HepG2 (cell line): Measurements from ENCODE around the gene MYOM1. TPM values are rescaled to one million over a fixed set of nuclear protein-coding genes. Genes with fewer than 3 reads are reported as not detected.

ENCODE experiments used
- ARID4A ChIP-seq: sonication (generic); formaldehyde crosslinking; IDR thresholded peaks from 2 replicates; pipeline ENCODE4 v1.5.0; 2020; ENCODE audit warnings: mild to moderate bottlenecking, missing genetic modification reagents, borderline replicate concordance
- CBX2 ChIP-seq, 2 experiments: fragments of 200-600 bp in 1 of 2; sonication (generic); formaldehyde crosslinking in 1 of 2; IDR thresholded peaks; 2 replicates each; pipeline versions ENCODE4 v1.7.0 to v1.8.1; 2018 to 2022; ENCODE audit warnings: low read depth in 2 of 2, low read length in 1 of 2, mild to moderate bottlenecking in 1 of 2, missing genetic modification reagents in 1 of 2
- HMG20A ChIP-seq: IDR thresholded peaks from 2 replicates; pipeline ENCODE4 v1.6.1; 2016; ENCODE audit warnings: borderline replicate concordance
- LBX2 ChIP-seq: sonication (generic); formaldehyde crosslinking; IDR thresholded peaks from 2 replicates; pipeline ENCODE4 v1.5.0; 2020; ENCODE audit warnings: missing genetic modification reagents, mild to moderate bottlenecking, borderline replicate concordance
- MEF2D ChIP-seq: sonication (generic); formaldehyde crosslinking; IDR thresholded peaks from 2 replicates; pipeline ENCODE4 v1.5.1; 2020; ENCODE audit warnings: mild to moderate bottlenecking, missing genetic modification reagents
- MTA1 ChIP-seq: sonication (generic); formaldehyde crosslinking; IDR thresholded peaks from 2 replicates; pipeline ENCODE4 v1.4.0; 2020; ENCODE audit warnings: missing genetic modification reagents, mild to moderate bottlenecking, borderline replicate concordance
- NCOR1 ChIP-seq: fragments of 200-600 bp; sonication (generic); IDR thresholded peaks from 2 replicates; pipeline ENCODE4 v1.7.0; 2017; ENCODE audit warnings: antibody characterized with exemption, low read length, borderline replicate concordance
- NR2C2 ChIP-seq: sonication (generic); formaldehyde crosslinking; IDR thresholded peaks from 2 replicates; pipeline ENCODE4 v1.4.0; 2020; ENCODE audit warnings: missing genetic modification reagents, mild to moderate bottlenecking, moderate library complexity, borderline replicate concordance
- NR2F2 ChIP-seq: IDR thresholded peaks from 2 replicates; pipeline ENCODE4 v1.6.1; 2012; ENCODE audit warnings: low read depth, inconsistent platforms, borderline replicate concordance
- PBX2 ChIP-seq: IDR thresholded peaks from 2 replicates; pipeline ENCODE4 v1.6.1; 2016; ENCODE audit warnings: control low read depth
- PTBP1 ChIP-seq: fragments of 200-400 bp; formaldehyde crosslinking; IDR thresholded peaks from 2 replicates; pipeline ENCODE4 v1.6.1; 2018; ENCODE audit warnings: low read length, low read depth; ENCODE audit not compliant: poor library complexity, severe bottlenecking
- RFXANK ChIP-seq: IDR thresholded peaks from 2 replicates; pipeline ENCODE4 v1.6.1; 2016
- TEAD2 ChIP-seq: sonication (generic); formaldehyde crosslinking; IDR thresholded peaks from 2 replicates; pipeline ENCODE4 v1.9.0; 2021; ENCODE audit warnings: missing genetic modification reagents
- U2AF2 ChIP-seq: fragments of 200-400 bp; formaldehyde crosslinking; IDR thresholded peaks from 2 replicates; pipeline ENCODE4 v1.6.1; 2017; ENCODE audit warnings: low read depth, mild to moderate bottlenecking, low read length
- ZNF207 ChIP-seq: fragments of 450-650 bp; IDR thresholded peaks from 2 replicates; pipeline ENCODE4 v1.6.1; 2016; ENCODE audit warnings: antibody characterized with exemption, borderline replicate concordance
- ZNF263 ChIP-seq: sonication (generic); formaldehyde crosslinking; IDR thresholded peaks from 2 replicates; pipeline ENCODE4 v1.4.0; 2020; ENCODE audit warnings: missing genetic modification reagents
- ZNF282 ChIP-seq: fragments of 450-650 bp; IDR thresholded peaks from 2 replicates; pipeline ENCODE4 v1.6.1; 2018; ENCODE audit not compliant: partially characterized antibody
- ZNF292 ChIP-seq: sonication (generic); formaldehyde crosslinking; IDR thresholded peaks from 2 replicates; pipeline ENCODE4 v1.8.1; 2022; ENCODE audit warnings: mild to moderate bottlenecking, low read depth, missing genetic modification reagents, borderline replicate concordance
- ZNF34 ChIP-seq: sonication (generic); formaldehyde crosslinking; IDR thresholded peaks from 2 replicates; pipeline ENCODE4 v1.4.0; 2020; ENCODE audit warnings: mild to moderate bottlenecking, missing genetic modification reagents, borderline replicate concordance
- ZNF510 ChIP-seq: sonication (generic); formaldehyde crosslinking; IDR thresholded peaks from 2 replicates; pipeline ENCODE4 v1.4.0; 2020; ENCODE audit warnings: low read depth, mild to moderate bottlenecking, missing genetic modification reagents
- ZNF746 ChIP-seq: sonication (generic); formaldehyde crosslinking; IDR thresholded peaks from 2 replicates; pipeline ENCODE4 v1.8.0; 2022; ENCODE audit warnings: mild to moderate bottlenecking, missing genetic modification reagents
- ZNF788 ChIP-seq: sonication (generic); formaldehyde crosslinking; IDR thresholded peaks from 2 replicates; pipeline ENCODE4 v1.5.0; 2020; ENCODE audit warnings: mild to moderate bottlenecking, missing genetic modification reagents, borderline replicate concordance
- ZSCAN30 ChIP-seq: sonication (generic); formaldehyde crosslinking; IDR thresholded peaks from 2 replicates; pipeline ENCODE4 v1.5.0; 2020; ENCODE audit warnings: mild to moderate bottlenecking, missing genetic modification reagents
- polyA plus RNA-seq, 8 experiments: library from polyadenylated mRNA; depleted of rRNA in 3 of 8; stranded (reverse) in 7 of 8; unstranded in 1 of 8; fragments of >200 nt; fragmentation: Illumina TruSeq in 4 of 8; extraction: Trizol in 4 of 8; gene quantifications; 2 replicates each; pipeline versions ENCODE4 v1.2.1 to v1.2.3, GENCODE V29; 2011 to 2016; ENCODE audit warnings: low read depth in 4 of 8, missing spikeins in 1 of 8, mixed read lengths in 1 of 8; ENCODE audit not compliant: insufficient read depth in 1 of 8
- total RNA-seq, 5 experiments: library from RNA; depleted of rRNA; stranded (reverse); fragments of >200 nt; fragmentation: Illumina TruSeq; extraction: Trizol; gene quantifications; 2 replicates each; pipeline ENCODE4 v1.2.3, GENCODE V29; 2016; ENCODE audit warnings: low read depth in 1 of 5
- TF ChIP-seq, protein P1 (sequence below): sonication (generic); formaldehyde crosslinking; IDR thresholded peaks from 2 replicates; pipeline ENCODE4 v1.4.0; 2020; ENCODE audit warnings: missing genetic modification reagents, low read depth, mild to moderate bottlenecking, borderline replicate concordance

Gene MYOM1
- total and polyA plus RNA-seq, 2 of the 13 experiments (the other 11 are each of a cell fraction or from before 2014, with no cell fraction given) = 0.46 to 0.98 TPM

DNA sequence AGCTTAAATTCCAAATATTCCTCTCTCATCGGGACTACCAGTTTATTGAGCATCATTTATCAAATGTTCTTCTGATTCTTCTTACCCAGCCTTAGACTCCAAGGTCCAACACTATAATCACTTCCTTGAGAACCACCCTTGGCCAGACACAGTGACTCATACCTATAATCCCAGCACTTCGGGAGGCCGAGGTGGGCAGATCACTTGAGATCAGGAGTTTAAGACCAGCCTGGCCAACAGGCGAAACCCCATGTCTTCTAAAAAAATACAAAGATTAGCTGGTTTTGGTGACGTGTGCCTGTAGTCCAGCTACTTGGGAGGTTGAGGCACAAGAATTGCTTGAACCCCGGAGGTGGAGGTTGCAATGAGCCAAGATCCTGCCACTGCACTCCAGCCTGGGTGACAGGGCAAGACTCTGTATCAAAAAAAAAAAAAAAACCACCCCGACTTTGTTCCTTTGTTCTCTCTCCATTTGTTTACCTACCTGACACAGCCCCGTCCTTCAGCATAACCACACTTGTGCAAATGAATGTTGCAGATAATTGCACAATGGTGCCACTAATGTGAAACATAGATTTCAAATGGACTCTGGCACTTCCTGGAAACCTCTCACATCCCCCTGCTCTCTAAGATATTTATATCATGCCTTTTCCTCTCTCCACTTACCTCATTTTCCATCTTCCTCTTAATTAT is 167.9 kb downstream of the MYOM1 start (continued):
- TF ChIP-seq ARID4A = peak; percentile 58; the same call in 1 of the 2 replicates
- TF ChIP-seq PTBP1 = no peak
- TF ChIP-seq ZNF510 = no peak
- no peak for TF ChIP-seq RFXANK
- peak; percentile 86 for TF ChIP-seq MEF2D
- no peak for TF ChIP-seq ZNF282
- TF ChIP-seq NR2F2 = peak; percentile 77; the same call in 1 of the 2 replicates
- TF ChIP-seq, protein P1, sequence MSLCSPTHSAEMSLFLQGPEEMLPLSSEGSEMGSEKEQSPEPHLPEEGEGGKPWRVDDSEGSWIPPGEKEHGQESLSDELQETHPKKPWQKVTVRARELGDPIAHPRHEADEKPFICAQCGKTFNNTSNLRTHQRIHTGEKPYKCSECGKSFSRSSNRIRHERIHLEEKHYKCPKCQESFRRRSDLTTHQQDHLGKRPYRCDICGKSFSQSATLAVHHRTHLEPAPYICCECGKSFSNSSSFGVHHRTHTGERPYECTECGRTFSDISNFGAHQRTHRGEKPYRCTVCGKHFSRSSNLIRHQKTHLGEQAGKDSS = peak; percentile 75; the same call in 1 of the 2 replicates
- TF ChIP-seq U2AF2 = no peak
- TF ChIP-seq PBX2 (CRISPR knock-in tag) = peak; percentile 31; the same call in 1 of the 2 replicates
- peak; percentile 94 for TF ChIP-seq HMG20A
- no peak for TF ChIP-seq TEAD2 (CRISPR knock-in tag)
- no peak; the same call in 1 of the 2 replicates for TF ChIP-seq ZNF292 (CRISPR knock-in tag)
- peak; percentile 59; the same call in 1 of the 2 replicates for TF ChIP-seq ZNF746 (CRISPR knock-in tag)
- no peak for TF ChIP-seq ZNF34 (CRISPR knock-in tag)
- TF ChIP-seq ZNF788 (CRISPR knock-in tag) = peak; percentile 63; the same call in 1 of the 2 replicates
- TF ChIP-seq ZNF263 (CRISPR knock-in tag) = no peak
- no peak for TF ChIP-seq MTA1 (CRISPR knock-in tag)
- TF ChIP-seq ZNF207 = no peak
- no peak for TF ChIP-seq CBX2 (IDR thresholded peaks at IDR 0.05; ENCODE audit: low read depth, low read length)
- TF ChIP-seq CBX2 (CRISPR knock-in tag; IDR thresholded peaks at IDR 0.05; ENCODE audit: low read depth) = no peak
- peak; percentile 77; the same call in 1 of the 2 replicates for TF ChIP-seq NR2C2 (CRISPR knock-in tag)
- TF ChIP-seq NCOR1 = peak; percentile 99
- no peak for TF ChIP-seq LBX2 (CRISPR knock-in tag)
- no peak for TF ChIP-seq ZSCAN30 (CRISPR knock-in tag)
